B cell (primary cell): ENCODE results near the gene CA11. TPM values are rescaled to one million over a fixed set of nuclear protein-coding genes. Genes with fewer than 3 reads are reported as not detected.

Experiments used
- ATAC-seq: fragments of 200-7000 bp; cut with Tn5 transposase; one replicate; pipeline ENCODE4 v1.10.0; 2021; ENCODE audit warnings: low read depth, mild to moderate bottlenecking, moderate number of reproducible peaks, moderate library complexity
- CTCF ChIA-PET: fragments of 350-600 bp; sonication (Branson Sonifier 250); formaldehyde crosslinking; loops from one replicate; lab custom pipeline; 2021; ENCODE audit warnings: antibody characterized with exemption, inconsistent platforms; lab: Charles Lee
- POLR2A ChIA-PET: fragments of 350-600 bp; sonication (Branson Sonifier 250); formaldehyde crosslinking; loops from one replicate; lab custom pipeline; 2021; ENCODE audit warnings: antibody characterized with exemption; lab: Charles Lee
- DNase-seq: peaks from one replicate; pipeline ENCODE4 v3.0.0; 2013
- H2AFZ ChIP-seq: 2 replicates; pipeline ENCODE4 v1.6.1; 2012; ENCODE audit warnings: mild to moderate bottlenecking, low read depth, low read length; ENCODE audit not compliant: insufficient read depth, poor library complexity, severe bottlenecking
- H3K27ac ChIP-seq, 2 donors: 1 replicate in 1 of 2; 2 replicates in 1 of 2; pipeline ENCODE4 v1.5.1; 2012 to 2013; ENCODE audit warnings: low read length in 2 of 2, mild to moderate bottlenecking in 2 of 2, moderate library complexity in 1 of 2
- H3K27me3 ChIP-seq, 4 experiments: fragments of 200-600 bp in 1 of 4; sonication (generic) in 1 of 4; replicated peaks in 1 of 4; 1 replicate in 2 of 4; 2 replicates in 2 of 4; pipeline versions ENCODE4 v1.6.1 to v1.7.0; 2013 to 2016; ENCODE audit warnings: low read length in 3 of 4, mild to moderate bottlenecking in 2 of 4, mixed read lengths in 1 of 4, moderate library complexity in 1 of 4; ENCODE audit not compliant: insufficient read depth in 4 of 4, control insufficient read depth in 3 of 4; ENCODE audit errors: control extremely low read depth in 1 of 4
- H3K36me3 ChIP-seq, 2 experiments: replicated peaks in 1 of 2; 1 replicate in 1 of 2; 2 replicates in 1 of 2; pipeline versions ENCODE4 v1.6.1 to v1.7.1; 2013; ENCODE audit warnings: low read length in 1 of 2; ENCODE audit not compliant: insufficient read depth in 2 of 2, control insufficient read depth in 1 of 2; ENCODE audit errors: control extremely low read depth in 1 of 2, extremely low read depth in 1 of 2
- H3K4me1 ChIP-seq, 2 donors: fragments of 200-600 bp in 1 of 2; sonication (generic) in 1 of 2; 1 replicate in 1 of 2; 2 replicates in 1 of 2; pipeline versions ENCODE4 v1.5.1 to v1.6.1; 2013 to 2017; ENCODE audit warnings: low read length in 2 of 2; ENCODE audit not compliant: control insufficient read depth in 2 of 2, insufficient read depth in 2 of 2
- H3K4me2 ChIP-seq: replicated peaks from 2 replicates; pipeline ENCODE3; 2012; ENCODE audit warnings: mild to moderate bottlenecking, low read depth, low read length; ENCODE audit not compliant: poor library complexity, severe bottlenecking
- H3K4me3 ChIP-seq, 5 experiments: fragments of 200-600 bp in 1 of 5; sonication (generic) in 1 of 5; 1 replicate in 3 of 5; 2 replicates in 2 of 5; pipeline versions ENCODE4 v1.5.1 to v1.7.0; 2011 to 2016; ENCODE audit warnings: low read length in 4 of 5, mild to moderate bottlenecking in 4 of 5, low read depth in 2 of 5, control low read depth in 1 of 5, moderate library complexity in 1 of 5; ENCODE audit not compliant: insufficient read depth in 1 of 5; ENCODE audit errors: control extremely low read depth in 1 of 5, extremely low read depth in 1 of 5
- H3K79me2 ChIP-seq: fragments of 200-600 bp; sonication (generic); one replicate; pipeline ENCODE4 v1.6.0; 2016; ENCODE audit warnings: low read length; ENCODE audit not compliant: control insufficient read depth, insufficient read depth
- H3K9ac ChIP-seq: fragments of 200-600 bp; sonication (generic); 2 replicates; pipeline ENCODE4 v1.6.1; 2017; ENCODE audit warnings: mild to moderate bottlenecking, low read length, moderate library complexity
- H3K9me3 ChIP-seq, 3 donors: one replicate each; pipeline versions ENCODE4 v1.6.1 to v1.7.1; 2013; ENCODE audit warnings: low read length in 2 of 3; ENCODE audit not compliant: control insufficient read depth in 2 of 3, insufficient read depth in 1 of 3; ENCODE audit errors: control extremely low read depth in 1 of 3
- H4K20me1 ChIP-seq: 2 replicates; pipeline ENCODE4 v1.6.0; 2012; ENCODE audit warnings: mild to moderate bottlenecking, low read length; ENCODE audit not compliant: insufficient read depth, control insufficient read depth, poor library complexity, severe bottlenecking
- H3K27ac Mint-ChIP-seq: one replicate; pipeline ENCODE4 v1.8.0; 2021; ENCODE audit warnings: mixed read lengths
- H3K27me3 Mint-ChIP-seq: one replicate; pipeline ENCODE4 v1.8.0; 2021; ENCODE audit warnings: mixed read lengths
- H3K4me1 Mint-ChIP-seq: one replicate; pipeline ENCODE4 v1.8.0; 2021; ENCODE audit warnings: mixed read lengths
- H3K4me3 Mint-ChIP-seq: one replicate; pipeline ENCODE4 v1.8.0; 2021; ENCODE audit warnings: mixed read lengths
- H3K9me3 Mint-ChIP-seq: one replicate; pipeline ENCODE4 v1.8.0; 2022; ENCODE audit warnings: mixed read lengths; ENCODE audit not compliant: insufficient read depth
- EZH2 ChIP-seq: IDR thresholded peaks from 2 replicates; pipeline ENCODE4 v1.6.1; 2012; ENCODE audit warnings: borderline replicate concordance, low read depth, mild to moderate bottlenecking, moderate library complexity, low read length; ENCODE audit not compliant: insufficient read depth, poor library complexity, severe bottlenecking
- WGBS: methylation state at CpG from one replicate; pipeline ENCODE4 v1.1.5; 2013; ENCODE audit warnings: missing lambda C conversion rate; ENCODE audit not compliant: insufficient coverage; 5-methylcytosine and 5-hydroxymethylcytosine counted together
- intact Hi-C: fragments of 100-400 bp; cut with micrococcal nuclease; formaldehyde crosslinking; loops from one replicate; pipeline ENCODE4 v1.10.0; 2022
- polyA plus RNA-seq: library from polyadenylated mRNA; depleted of rRNA; stranded (reverse); fragments of >200 nt; gene quantifications from 2 replicates; pipeline ENCODE4 v1.2.3, GENCODE V29; 2012
- total RNA-seq, 2 donors: library from RNA; stranded (reverse); fragments of 120-200 nt in 1 of 2; gene quantifications; 1 replicate in 1 of 2; 2 replicates in 1 of 2; pipeline versions ENCODE4 v1.2.3 to v1.2.4, GENCODE V29; 2013 to 2022
- TF ChIP-seq, protein P1 (sequence below): fragments of 200-600 bp; IDR thresholded peaks from one replicate; pipeline ENCODE4 v1.8.0; 2022; ENCODE audit warnings: antibody characterized with exemption, mild to moderate bottlenecking

The CA11 gene
- total and polyA plus RNA-seq, 2 donors (not counting 1 experiment from before 2014, with no cell fraction given): 6.5 to 27.7 TPM

DNA sequence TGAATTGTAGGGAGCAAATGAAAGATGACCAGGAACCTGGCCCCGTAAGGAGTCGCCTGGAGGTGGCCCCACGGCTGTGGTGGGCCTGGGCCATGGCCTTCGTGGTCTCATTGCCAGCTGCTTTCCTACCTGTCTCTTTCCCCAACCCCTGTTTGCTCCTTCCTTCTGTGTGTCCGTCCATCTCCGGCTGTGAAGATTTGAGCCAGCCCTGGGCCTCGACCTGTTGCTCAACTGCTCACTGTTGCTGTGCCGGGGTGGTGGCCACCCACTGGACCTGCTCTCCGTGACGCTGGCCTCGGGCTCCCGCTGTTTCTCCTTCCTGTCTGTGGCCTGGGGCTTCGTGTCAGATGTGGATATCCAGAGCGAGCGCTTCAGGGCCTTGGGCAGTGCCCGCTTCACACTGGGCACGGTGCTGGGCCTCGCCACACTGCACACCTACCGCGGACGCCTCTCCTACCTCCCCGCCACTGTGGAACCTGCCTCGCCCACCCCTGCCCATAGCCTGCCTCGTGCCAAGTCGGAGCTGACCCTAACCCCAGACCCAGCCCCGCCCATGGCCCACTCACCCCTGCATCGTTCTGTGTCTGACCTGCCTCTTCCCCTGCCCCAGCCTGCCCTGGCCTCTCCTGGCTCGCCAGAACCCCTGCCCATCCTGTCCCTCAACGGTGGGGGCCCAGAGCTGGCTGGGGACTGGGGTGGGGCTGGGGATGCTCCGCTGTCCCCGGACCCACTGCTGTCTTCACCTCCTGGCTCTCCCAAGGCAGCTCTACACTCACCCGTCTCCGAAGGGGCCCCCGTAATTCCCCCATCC, 17.3 kb downstream of the CA11 start:
- peaks cover 6% of the 10 kb centered on the region for H3K79me2 ChIP-seq
- H3K9ac ChIP-seq: no peak overlapping the region
- H3K27me3 ChIP-seq: no peaks in the 10 kb centered on the region
- H3K4me1 ChIP-seq: peaks cover 14 to 19% of the 10 kb centered on the region in 2 donors
- Mint-ChIP-seq H3K4me3 (no peak overlapping the region), H3K27me3 (no peaks in the 10 kb centered on the region), H3K9me3 (no peaks in the 10 kb centered on the region), H3K4me1 (peaks cover 30% of the 10 kb centered on the region), H3K27ac (no peak overlapping the region)
- H4K20me1 ChIP-seq: peaks cover 52% of the 10 kb centered on the region
- no peak overlapping the region for H3K27ac ChIP-seq
- peaks cover 0 to 10% (median 0%) of the 10 kb centered on the region in 3 donors for H3K9me3 ChIP-seq
- no peak for TF ChIP-seq EZH2
- TF ChIP-seq, protein P1, sequence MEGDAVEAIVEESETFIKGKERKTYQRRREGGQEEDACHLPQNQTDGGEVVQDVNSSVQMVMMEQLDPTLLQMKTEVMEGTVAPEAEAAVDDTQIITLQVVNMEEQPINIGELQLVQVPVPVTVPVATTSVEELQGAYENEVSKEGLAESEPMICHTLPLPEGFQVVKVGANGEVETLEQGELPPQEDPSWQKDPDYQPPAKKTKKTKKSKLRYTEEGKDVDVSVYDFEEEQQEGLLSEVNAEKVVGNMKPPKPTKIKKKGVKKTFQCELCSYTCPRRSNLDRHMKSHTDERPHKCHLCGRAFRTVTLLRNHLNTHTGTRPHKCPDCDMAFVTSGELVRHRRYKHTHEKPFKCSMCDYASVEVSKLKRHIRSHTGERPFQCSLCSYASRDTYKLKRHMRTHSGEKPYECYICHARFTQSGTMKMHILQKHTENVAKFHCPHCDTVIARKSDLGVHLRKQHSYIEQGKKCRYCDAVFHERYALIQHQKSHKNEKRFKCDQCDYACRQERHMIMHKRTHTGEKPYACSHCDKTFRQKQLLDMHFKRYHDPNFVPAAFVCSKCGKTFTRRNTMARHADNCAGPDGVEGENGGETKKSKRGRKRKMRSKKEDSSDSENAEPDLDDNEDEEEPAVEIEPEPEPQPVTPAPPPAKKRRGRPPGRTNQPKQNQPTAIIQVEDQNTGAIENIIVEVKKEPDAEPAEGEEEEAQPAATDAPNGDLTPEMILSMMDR: no peak
- DNase-seq (no peak), ATAC-seq (no peak)
- H2AFZ ChIP-seq: no peak overlapping the region
- no peak overlapping the region for H3K4me2 ChIP-seq
- WGBS: 93% methylated on average over 27 of the region's 34 CpGs
- CTCF ChIA-PET: no interaction called here
- H3K36me3 ChIP-seq: peaks cover 0 to 52% of the 10 kb centered on the region in 2 experiments
- POLR2A ChIA-PET: interaction anchor here (1.9 kb wide), 1 partner anchor 10 kb away, joined by 6 read pairs; the partner anchor contains the start of genes RPL18 and SPHK2
- no peak overlapping the region for H3K4me3 ChIP-seq
- intact Hi-C loops: no loop called here

DNA sequence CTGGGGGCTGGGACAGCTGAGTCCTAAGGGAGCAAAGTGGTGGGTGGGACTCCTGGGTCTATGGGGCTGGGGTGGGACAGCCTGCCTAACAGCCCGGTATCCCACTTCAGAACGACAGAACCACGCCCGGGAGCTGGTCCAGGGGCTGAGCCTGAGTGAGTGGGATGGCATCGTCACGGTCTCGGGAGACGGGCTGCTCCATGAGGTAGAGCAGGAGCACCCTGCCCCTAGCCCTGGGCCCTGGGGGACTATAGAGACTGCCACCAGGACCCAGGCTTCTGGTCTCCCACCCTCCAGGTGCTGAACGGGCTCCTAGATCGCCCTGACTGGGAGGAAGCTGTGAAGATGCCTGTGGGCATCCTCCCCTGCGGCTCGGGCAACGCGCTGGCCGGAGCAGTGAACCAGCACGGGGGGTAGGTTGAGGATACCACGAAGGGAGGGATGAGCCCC, 18.1 kb downstream of the CA11 start:
- Histone ChIP-seq H3K4me1 (peaks cover 14 to 20% of the 10 kb centered on the region in 2 donors), H3K4me3 (no peak overlapping the region), H3K79me2 (peaks cover 3% of the 10 kb centered on the region), H3K9me3 (peaks cover 0 to 10% (median 0%) of the 10 kb centered on the region in 3 donors), H3K27ac (no peak overlapping the region), H4K20me1 (peaks cover 44% of the 10 kb centered on the region), H3K27me3 (no peaks in the 10 kb centered on the region), H3K9ac (no peak overlapping the region), H2AFZ (no peak overlapping the region), H3K36me3 (peaks cover 0 to 44% of the 10 kb centered on the region in 2 experiments), H3K4me2 (no peak overlapping the region)
- Mint-ChIP-seq H3K27ac (no peak overlapping the region), H3K9me3 (no peaks in the 10 kb centered on the region), H3K4me3 (no peak overlapping the region), H3K4me1 (peaks cover 30% of the 10 kb centered on the region), H3K27me3 (no peaks in the 10 kb centered on the region)
- intact Hi-C loops: no loop called here
- ChIA-PET POLR2A (interaction anchor here (1.9 kb wide), 1 partner anchor 9 kb away, joined by 6 read pairs; the partner anchor contains the start of genes RPL18 and SPHK2), CTCF (no interaction called here)
- DNase-seq: no peak
- TF ChIP-seq, protein P1: no peak
- TF ChIP-seq EZH2: no peak
- ATAC-seq: no peak
- 96% methylated on average over 8 of the region's 17 CpGs for WGBS
